OCI-LY1 (cell line): Measurements from ENCODE around the gene ITGA1.

ENCODE experiments used
- CTCF ChIP-seq: fragments of 200-600 bp; sonication (generic), shearing (Covaris generic); IDR thresholded peaks from 2 replicates; pipeline ENCODE4 v1.5.1; 2017; ENCODE audit warnings: mild to moderate bottlenecking, antibody characterized with exemption, low read length, moderate library complexity, mixed read lengths
- EZH2 ChIP-seq: fragments of 200-600 bp; sonication (generic), shearing (Covaris generic); IDR thresholded peaks from 2 replicates; pipeline ENCODE4 v1.8.0; 2017; ENCODE audit warnings: borderline replicate concordance, mixed run types, mild to moderate bottlenecking, antibody characterized with exemption, low read length, moderate library complexity, mixed read lengths

GRCh38 chr5:52950686-52951085 is 163.0 kb downstream of the ITGA1 start:
- no peak for TF ChIP-seq CTCF
- no peak for TF ChIP-seq EZH2
